HG03565 (cell line): ENCODE measurements around the gene SHB.
"Not testable (repeated sequence)": the region's sequence is repeated elsewhere in the genome, so short reads cannot be mapped to it uniquely, and the experiment has no call there.

Experiments
- ATAC-seq: cut with Tn5 transposase; IDR thresholded peaks from one replicate; pipeline ENCODE4 v1.9.1; 2021; ENCODE audit warnings: mild to moderate bottlenecking, moderate library complexity; ENCODE audit not compliant: unreplicated experiment

The SHB gene

GRCh38 chr9:37921546-37922300 lies 147.3 kb downstream of the SHB start:
- no peak for ATAC-seq

GRCh38 chr9:37921168-37921510 lies 147.9 kb downstream of the SHB start:
- ATAC-seq = no peak

- peak; percentile 50 for ATAC-seq
Measured at GRCh38 chr9:37920471-37921167, 148.4 kb downstream of the SHB start.

GRCh38 chr9:37919956-37920335 lies 149.1 kb downstream of the SHB start:
- no peak for ATAC-seq

- ATAC-seq = no peak
Measured at GRCh38 chr9:37919246-37919955, 149.6 kb downstream of the SHB start.

GRCh38 chr9:37918665-37919170 lies 150.3 kb downstream of the SHB start:
- no peak for ATAC-seq

GRCh38 chr9:37917801-37918664 lies 151.0 kb downstream of the SHB start:
- ATAC-seq = no peak

- ATAC-seq = no peak
Measured at GRCh38 chr9:37917313-37917731, 151.7 kb downstream of the SHB start.

- no peak for ATAC-seq
Measured at GRCh38 chr9:37916471-37917312, 152.3 kb downstream of the SHB start.

GRCh38 chr9:37915911-37916470 lies 153.0 kb downstream of the SHB start:
- ATAC-seq = no peak

- no peak for ATAC-seq
Measured at GRCh38 chr9:37914701-37915358, 154.2 kb downstream of the SHB start.

GRCh38 chr9:37914154-37914551 lies 154.9 kb downstream of the SHB start:
- no peak for ATAC-seq

- ATAC-seq = peak; percentile 64
Measured at GRCh38 chr9:37913480-37914153, 155.4 kb downstream of the SHB start.

- ATAC-seq = no peak
Measured at GRCh38 chr9:37911271-37911681, 157.8 kb downstream of the SHB start.

- ATAC-seq = no peak
Measured at GRCh38 chr9:37910271-37910670, 158.8 kb downstream of the SHB start.

- not testable (repeated sequence) for ATAC-seq
Measured at GRCh38 chr9:37909836-37910235, 159.2 kb downstream of the SHB start.

- no peak for ATAC-seq
Measured at GRCh38 chr9:37909326-37909725, 159.7 kb downstream of the SHB start.

- ATAC-seq = no peak
Measured at GRCh38 chr9:37908698-37909186, 160.3 kb downstream of the SHB start.
